Caco-2 (cell line): ENCODE data around the gene TMEM74B. TPM values are rescaled to one million over a fixed set of nuclear protein-coding genes. Genes with fewer than 3 reads are reported as not detected.

ENCODE experiments used
- BruUV-seq: library from RNA; stranded (reverse); fragments of 400-500 nt; replicated peaks from 2 replicates; lab custom pipeline; 2021; lab: Mats Ljungman, UMichigan
- CTCF ChIA-PET: fragments of 300-600 bp; sonication (Branson Sonifier 250); formaldehyde crosslinking; loops from one replicate; lab custom pipeline; 2022; ENCODE audit warnings: antibody characterized with exemption; lab: Charles Lee
- POLR2A ChIA-PET: fragments of 300-600 bp; sonication (Branson Sonifier 250); formaldehyde crosslinking; loops from one replicate; lab custom pipeline; 2022; ENCODE audit warnings: antibody characterized with exemption; lab: Charles Lee
- DNase-seq, 2 experiments: peaks; one replicate each; pipeline versions ENCODE4 v3.0.0 to v3.0.0-alpha.2; 2020 to 2022
- H3K27me3 ChIP-seq: replicated peaks from 2 replicates; pipeline ENCODE4 v1.6.0; 2011; ENCODE audit warnings: low read length; ENCODE audit not compliant: control insufficient read depth, insufficient read depth
- H3K36me3 ChIP-seq: 2 replicates; pipeline ENCODE4 v1.5.1; 2011; ENCODE audit warnings: low read length; ENCODE audit not compliant: control insufficient read depth, insufficient read depth
- H3K4me1 ChIP-seq: fragments of 250-450 bp; sonication (Bioruptor Pico); 2 replicates; pipeline ENCODE4 v1.5.1; 2020; ENCODE audit warnings: mild to moderate bottlenecking
- H3K4me3 ChIP-seq: 2 replicates; pipeline ENCODE4 v1.5.1; 2011; ENCODE audit warnings: low read depth, mild to moderate bottlenecking, control low read depth, low read length
- H3K9me3 ChIP-seq: fragments of 250-450 bp; sonication (Bioruptor Pico); 2 replicates; pipeline ENCODE4 v1.5.1; 2020; ENCODE audit warnings: mild to moderate bottlenecking, moderate library complexity
- H3K27ac Mint-ChIP-seq: one replicate; pipeline ENCODE4 v1.8.0; 2022; ENCODE audit warnings: mixed read lengths; ENCODE audit not compliant: unreplicated experiment
- H3K27me3 Mint-ChIP-seq: one replicate; pipeline ENCODE4 v1.8.0; 2022; ENCODE audit warnings: mixed read lengths; ENCODE audit not compliant: insufficient read depth, unreplicated experiment
- H3K36me3 Mint-ChIP-seq: one replicate; pipeline ENCODE4 v1.8.0; 2022; ENCODE audit warnings: mild to moderate bottlenecking, mixed read lengths; ENCODE audit not compliant: insufficient read depth, unreplicated experiment
- H3K4me1 Mint-ChIP-seq: one replicate; pipeline ENCODE4 v1.8.0; 2022; ENCODE audit warnings: low read depth, mixed read lengths; ENCODE audit not compliant: unreplicated experiment
- H3K4me3 Mint-ChIP-seq: one replicate; pipeline ENCODE4 v1.8.0; 2022; ENCODE audit warnings: mild to moderate bottlenecking, moderate library complexity, mixed read lengths; ENCODE audit not compliant: unreplicated experiment
- H3K9me3 Mint-ChIP-seq: one replicate; pipeline ENCODE4 v1.8.0; 2022; ENCODE audit warnings: mixed read lengths; ENCODE audit not compliant: unreplicated experiment
- CTCF ChIP-seq, 2 experiments: fragments of 200-600 bp in 1 of 2; IDR thresholded peaks; 1 replicate in 1 of 2; 2 replicates in 1 of 2; pipeline versions ENCODE4 v1.5.1 to v1.8.0; 2011 to 2022; ENCODE audit warnings: antibody characterized with exemption in 1 of 2, control low read depth in 1 of 2, inconsistent platforms in 1 of 2, low read depth in 1 of 2, low read length in 1 of 2, mild to moderate bottlenecking in 1 of 2, moderate library complexity in 1 of 2; ENCODE audit not compliant: insufficient read depth in 1 of 2, severe bottlenecking in 1 of 2, unreplicated experiment in 1 of 2
- intact Hi-C: fragments of 100-400 bp; cut with micrococcal nuclease; formaldehyde crosslinking; loops from one replicate; pipeline ENCODE4 v1.10.0; 2022; ENCODE audit not compliant: unreplicated experiment
- total RNA-seq: library from RNA; stranded (reverse); gene quantifications from 2 replicates; pipeline ENCODE4 v1.2.3, GENCODE V29; 2022

Gene TMEM74B
- total RNA-seq, 1 experiment from 2014 or later, result 6.9 TPM

- TF ChIP-seq CTCF (IDR thresholded peaks at IDR 0.05; ENCODE audit: insufficient read depth in 1 of 2, low read depth in 1 of 2, low read length in 1 of 2, severe bottlenecking in 1 of 2, unreplicated experiment in 1 of 2), result no peak
- H3K27me3 Mint-ChIP-seq, result no peaks in the 10 kb centered on the region
Measured at GRCh38 chr20:1130847-1131246, 53.9 kb downstream of the TMEM74B start.

More at GRCh38 chr20:1130847-1131246, 53.9 kb downstream of the TMEM74B start:
- no peak overlapping the region for H3K4me3 Mint-ChIP-seq
- Histone ChIP-seq H3K27me3 (no peaks in the 10 kb centered on the region), H3K9me3 (peaks cover 3% of the 10 kb centered on the region; the same call in 1 of the 2 replicates), H3K36me3 (peaks cover 4% of the 10 kb centered on the region), H3K4me1 (no peaks in the 10 kb centered on the region), H3K4me3 (no peak overlapping the region)
- H3K4me1 Mint-ChIP-seq, result no peaks in the 10 kb centered on the region
- DNase-seq, result no peak
- CTCF ChIA-PET, result no interaction called here
- intact Hi-C loops, result no loop called here
- H3K36me3 Mint-ChIP-seq, result peaks cover 91% of the 10 kb centered on the region
- BruUV-seq, result no TSS peak
- no peaks in the 10 kb centered on the region for H3K9me3 Mint-ChIP-seq
- POLR2A ChIA-PET, result no interaction called here
- H3K27ac Mint-ChIP-seq, result no peak overlapping the region

Other genes starting within 250 kb of the TMEM74B start
- 0.26 and 0.41 TPM in 2 replicates for gene RSPO4, start 182.7 kb downstream of the TMEM74B start, total RNA-seq
- 121 and 141 TPM in 2 replicates for gene PSMF1, start 66.4 kb downstream of the TMEM74B start, total RNA-seq
- gene C20orf202, start 18.5 kb upstream of the TMEM74B start, total RNA-seq, result not detected in 2 replicates
- not detected in 2 replicates for gene RAD21L1, start 41.1 kb upstream of the TMEM74B start, total RNA-seq
- gene SNPH, start 81.3 kb upstream of the TMEM74B start, total RNA-seq, result 0.28 and 0.36 TPM in 2 replicates
- gene SDCBP2, start 144.2 kb upstream of the TMEM74B start, total RNA-seq, result 1.4 and 2.0 TPM in 2 replicates
- 220 and 228 TPM in 2 replicates for gene FKBP1A, start 208.1 kb upstream of the TMEM74B start, total RNA-seq